ENCODE measurements around the gene CYP4V2. TPM values are rescaled to one million over a fixed set of nuclear protein-coding genes. Genes with fewer than 3 reads are reported as not detected.

The CYP4V2 gene
- total and polyA plus RNA-seq, 2 experiments from 2014 or later, result 10.5 to 16.3 TPM

- H3K27me3 ChIP-seq (replicated peaks; ENCODE audit: insufficient read depth), result no peaks in the 10 kb centered on the region
- no peaks in the 10 kb centered on the region for H3K9me3 ChIP-seq (ENCODE audit: low read depth)
- 66 to 76% methylated on average over 2 of the region's 2 CpGs for WGBS, 2 experiments (ENCODE audit: low coverage in 1 of 2, low lambda C conversion rate in 2 of 2, missing lambda C conversion rate in 2 of 2)
- H3K4me2 ChIP-seq (ENCODE audit: unreplicated experiment), result no peak overlapping the region
- in situ Hi-C loops (cut with MboI), result no loop called here
- no peaks in the 10 kb centered on the region for H3K4me1 ChIP-seq (ENCODE audit: insufficient read depth)
- no peak overlapping the region for H3K4me3 ChIP-seq
- no peaks in the 10 kb centered on the region for H3K9me2 ChIP-seq (ENCODE audit: insufficient read depth)
- no peaks in the 10 kb centered on the region for H4K20me1 ChIP-seq (ENCODE audit: insufficient read depth)
- H3K36me3 ChIP-seq (ENCODE audit: low read depth), result no peaks in the 10 kb centered on the region
- TF ChIP-seq EZH2phosphoT487 (IDR thresholded peaks at IDR 0.05; ENCODE audit: insufficient read depth, low read depth) (no peak), EZH2 (IDR thresholded peaks at IDR 0.05; ENCODE audit: insufficient read depth, poor library complexity, severe bottlenecking) (no peak)
- H3K27ac ChIP-seq, result no peak overlapping the region
- H3K79me2 ChIP-seq (ENCODE audit: insufficient read depth), result no peaks in the 10 kb centered on the region
- no peak overlapping the region for H2AFZ ChIP-seq
- no peak for DNase-seq
- no peaks in the 10 kb centered on the region for H3F3A ChIP-seq (ENCODE audit: insufficient read depth)
- no peak overlapping the region for H3K9ac ChIP-seq
These were observed 37.1 kb downstream of the CYP4V2 start for GRCh38 chr4:186228514-186228894.

GRCh38 chr4:186234367-186234766 lies 43.0 kb downstream of the CYP4V2 start:
- DNase-seq, result no peak
- Histone ChIP-seq H3F3A (ENCODE audit: insufficient read depth) (no peaks in the 10 kb centered on the region), H2AFZ (no peak overlapping the region), H3K9me3 (ENCODE audit: low read depth) (no peaks in the 10 kb centered on the region), H3K9me2 (ENCODE audit: insufficient read depth) (no peaks in the 10 kb centered on the region), H3K79me2 (ENCODE audit: insufficient read depth) (no peaks in the 10 kb centered on the region), H3K27ac (no peak overlapping the region), H3K4me3 (no peak overlapping the region), H3K27me3 (replicated peaks; ENCODE audit: insufficient read depth) (no peaks in the 10 kb centered on the region), H3K9ac (no peak overlapping the region), H3K36me3 (ENCODE audit: low read depth) (no peaks in the 10 kb centered on the region), H3K4me1 (ENCODE audit: insufficient read depth) (no peaks in the 10 kb centered on the region), H4K20me1 (ENCODE audit: insufficient read depth) (no peaks in the 10 kb centered on the region), H3K4me2 (ENCODE audit: unreplicated experiment) (no peak overlapping the region)
- in situ Hi-C loops (cut with MboI), result no loop called here
- 3 to 5% methylated on average over 2 of the region's 2 CpGs for WGBS, 2 experiments (ENCODE audit: low coverage in 1 of 2, low lambda C conversion rate in 2 of 2, missing lambda C conversion rate in 2 of 2)
- TF ChIP-seq EZH2 (IDR thresholded peaks at IDR 0.05; ENCODE audit: insufficient read depth, poor library complexity, severe bottlenecking) (no peak), EZH2phosphoT487 (IDR thresholded peaks at IDR 0.05; ENCODE audit: insufficient read depth, low read depth) (no peak)

- H3K9me3 ChIP-seq (ENCODE audit: low read depth), result no peaks in the 10 kb centered on the region
- no peak for TF ChIP-seq EZH2 (IDR thresholded peaks at IDR 0.05; ENCODE audit: insufficient read depth, poor library complexity, severe bottlenecking)
- no peak for TF ChIP-seq EZH2phosphoT487 (IDR thresholded peaks at IDR 0.05; ENCODE audit: insufficient read depth, low read depth)
These were observed 44.8 kb downstream of the CYP4V2 start for GRCh38 chr4:186236126-186236525.

GRCh38 chr4:186240452-186240847 lies 49.1 kb downstream of the CYP4V2 start:
- Histone ChIP-seq H3K27ac (no peak overlapping the region), H3K9ac (no peak overlapping the region), H2AFZ (no peak overlapping the region), H3K27me3 (replicated peaks; ENCODE audit: insufficient read depth) (no peaks in the 10 kb centered on the region), H3K9me3 (ENCODE audit: low read depth) (no peaks in the 10 kb centered on the region), H3K79me2 (ENCODE audit: insufficient read depth) (no peaks in the 10 kb centered on the region), H3K4me3 (no peak overlapping the region), H3K36me3 (ENCODE audit: low read depth) (no peaks in the 10 kb centered on the region), H4K20me1 (ENCODE audit: insufficient read depth) (no peaks in the 10 kb centered on the region), H3K4me1 (ENCODE audit: insufficient read depth) (no peaks in the 10 kb centered on the region), H3K9me2 (ENCODE audit: insufficient read depth) (no peaks in the 10 kb centered on the region), H3F3A (ENCODE audit: insufficient read depth) (no peaks in the 10 kb centered on the region), H3K4me2 (ENCODE audit: unreplicated experiment) (no peak overlapping the region)
- TF ChIP-seq EZH2 (IDR thresholded peaks at IDR 0.05; ENCODE audit: insufficient read depth, poor library complexity, severe bottlenecking), result no peak
- 49 to 56% methylated on average over 7 of the region's 7 CpGs for WGBS, 2 experiments (ENCODE audit: low coverage in 1 of 2, low lambda C conversion rate in 2 of 2, missing lambda C conversion rate in 2 of 2)
- no peak for DNase-seq
- in situ Hi-C loops (cut with MboI), result no loop called here

More at GRCh38 chr4:186236126-186236525, 44.8 kb downstream of the CYP4V2 start:
- Histone ChIP-seq H2AFZ (no peak overlapping the region), H3K9ac (no peak overlapping the region), H3K4me3 (no peak overlapping the region), H3K27ac (no peak overlapping the region), H3K9me2 (ENCODE audit: insufficient read depth) (no peaks in the 10 kb centered on the region), H4K20me1 (ENCODE audit: insufficient read depth) (no peaks in the 10 kb centered on the region), H3F3A (ENCODE audit: insufficient read depth) (no peaks in the 10 kb centered on the region), H3K4me1 (ENCODE audit: insufficient read depth) (no peaks in the 10 kb centered on the region), H3K36me3 (ENCODE audit: low read depth) (no peaks in the 10 kb centered on the region), H3K27me3 (replicated peaks; ENCODE audit: insufficient read depth) (no peaks in the 10 kb centered on the region), H3K79me2 (ENCODE audit: insufficient read depth) (no peaks in the 10 kb centered on the region), H3K4me2 (ENCODE audit: unreplicated experiment) (no peak overlapping the region)
- no peak for DNase-seq
- WGBS, 2 experiments (ENCODE audit: low coverage in 1 of 2, low lambda C conversion rate in 2 of 2, missing lambda C conversion rate in 2 of 2), result 63 to 67% methylated on average over 4 of the region's 4 CpGs
- in situ Hi-C loops (cut with MboI), result no loop called here

GRCh38 chr4:186240848-186241491 lies 49.6 kb downstream of the CYP4V2 start:
- Histone ChIP-seq H3K9me2 (ENCODE audit: insufficient read depth) (no peaks in the 10 kb centered on the region), H3K9ac (no peak overlapping the region), H3K79me2 (ENCODE audit: insufficient read depth) (no peaks in the 10 kb centered on the region), H3K4me2 (ENCODE audit: unreplicated experiment) (no peak overlapping the region), H3K36me3 (ENCODE audit: low read depth) (no peaks in the 10 kb centered on the region), H3K4me1 (ENCODE audit: insufficient read depth) (no peaks in the 10 kb centered on the region), H4K20me1 (ENCODE audit: insufficient read depth) (no peaks in the 10 kb centered on the region), H2AFZ (no peak overlapping the region), H3K9me3 (ENCODE audit: low read depth) (no peaks in the 10 kb centered on the region), H3K27ac (no peak overlapping the region), H3F3A (ENCODE audit: insufficient read depth) (no peaks in the 10 kb centered on the region), H3K27me3 (replicated peaks; ENCODE audit: insufficient read depth) (no peaks in the 10 kb centered on the region), H3K4me3 (no peak overlapping the region)
- no peak for DNase-seq
- TF ChIP-seq EZH2phosphoT487 (IDR thresholded peaks at IDR 0.05; ENCODE audit: insufficient read depth, low read depth), result no peak
- 25 to 28% methylated on average over 7 of the region's 7 CpGs for WGBS, 2 experiments (ENCODE audit: low coverage in 1 of 2, low lambda C conversion rate in 2 of 2, missing lambda C conversion rate in 2 of 2)
- in situ Hi-C loops (cut with MboI), result no loop called here

Measured in GM23248 (cell line).